HG03457 (cell line): ENCODE measurements around the gene CAMK2D.
"Not testable (repeated sequence)": the region's sequence is repeated elsewhere in the genome, so short reads cannot be mapped to it uniquely, and the experiment has no call there.

ENCODE experiments used
- ATAC-seq: cut with Tn5 transposase; IDR thresholded peaks from one replicate; pipeline ENCODE4 v1.9.1; 2021; ENCODE audit warnings: moderate number of reproducible peaks; ENCODE audit not compliant: unreplicated experiment

CAMK2D gene

DNA sequence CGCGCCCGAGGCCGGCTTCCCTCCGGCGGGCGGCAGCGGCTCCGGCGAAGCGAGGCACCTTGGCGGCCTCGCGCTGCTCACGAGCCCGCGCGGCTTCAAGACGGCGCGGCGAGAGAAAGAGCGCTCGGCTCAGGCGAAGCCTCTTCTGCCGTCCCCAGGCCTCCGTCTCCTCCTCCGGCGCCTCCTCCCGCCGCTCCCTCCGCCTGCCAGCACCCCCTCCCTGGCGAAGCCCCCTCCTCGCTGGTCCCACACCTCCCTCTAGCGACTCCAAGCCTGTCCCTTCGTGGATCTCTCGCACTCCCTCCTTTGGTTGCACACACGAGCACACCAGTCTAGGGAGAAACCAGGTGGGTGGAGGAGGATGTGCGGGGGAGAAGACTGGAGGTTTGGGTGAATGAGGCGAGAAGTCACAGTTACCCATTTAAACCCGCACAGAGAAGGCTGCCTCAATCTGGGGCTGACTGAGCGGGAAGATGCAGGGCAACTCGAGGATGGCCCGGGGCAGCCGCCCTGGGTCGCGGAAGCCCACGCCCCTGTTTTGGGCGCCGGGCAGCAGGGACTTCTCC, at the start of gene CAMK2D:
CAMK2D (minus strand) TSS at position 119 of the 566 bp plus-strand sequence. CDS start 670 bp downstream, outside the sequence.
- peak; percentile 36 for ATAC-seq

DNA sequence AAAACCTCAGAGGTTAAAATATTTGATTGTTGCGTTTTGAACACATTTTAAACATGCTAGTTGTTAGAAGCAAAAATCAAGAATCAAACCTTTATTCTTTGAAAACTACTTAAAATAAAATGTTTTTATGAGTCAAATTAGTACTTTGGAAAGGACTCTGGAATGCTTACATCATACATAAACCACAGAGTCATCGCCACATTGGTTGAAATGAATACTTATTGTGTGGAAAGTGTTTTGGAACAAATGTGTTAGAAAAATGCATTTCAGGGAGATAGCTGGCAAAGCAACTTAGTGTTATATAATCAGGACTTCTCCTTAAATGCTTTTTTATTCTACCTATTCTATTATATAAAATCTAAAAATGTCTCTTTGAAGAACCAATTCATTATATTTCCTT, 49.4 kb upstream of the CAMK2D start:
- ATAC-seq = no peak

DNA sequence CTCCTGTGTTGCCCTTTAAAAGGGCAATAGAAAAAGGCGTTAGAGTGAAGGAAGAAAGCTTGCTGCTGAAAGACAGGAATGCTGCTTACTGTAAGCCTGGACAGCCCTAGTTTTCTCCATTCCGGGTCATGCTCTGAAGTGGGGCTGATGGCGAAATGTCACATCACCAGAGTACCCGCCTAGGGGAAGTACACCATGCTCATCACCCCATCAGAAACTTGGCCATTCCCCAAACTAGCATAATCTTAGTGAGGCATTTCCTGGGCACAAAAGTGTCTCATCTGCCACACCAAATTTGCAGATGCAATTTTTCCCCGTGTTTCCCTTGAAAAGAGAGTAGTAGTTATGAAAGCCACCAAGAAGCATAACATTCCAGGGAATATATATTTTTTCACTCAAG, 47.8 kb upstream of the CAMK2D start:
- no peak for ATAC-seq

DNA sequence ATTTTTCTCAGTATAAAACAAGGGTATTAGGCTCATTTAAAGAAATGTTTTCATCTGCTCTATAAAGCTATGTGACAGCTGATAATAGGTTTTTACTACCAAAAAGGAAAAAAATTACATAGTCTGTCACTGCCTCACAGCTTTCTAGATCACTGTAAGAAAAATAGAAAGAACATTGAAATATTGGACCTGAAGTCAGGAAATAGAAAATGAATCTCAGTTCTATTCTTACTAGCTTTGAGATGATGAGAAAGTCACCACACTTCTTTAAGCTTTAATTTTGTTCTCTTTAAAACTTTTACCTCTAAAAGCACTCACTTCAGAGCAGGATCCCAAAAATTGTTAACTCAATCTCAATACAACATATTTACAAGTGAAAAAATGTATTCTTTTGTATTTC, 45.3 kb upstream of the CAMK2D start:
- ATAC-seq = no peak

DNA sequence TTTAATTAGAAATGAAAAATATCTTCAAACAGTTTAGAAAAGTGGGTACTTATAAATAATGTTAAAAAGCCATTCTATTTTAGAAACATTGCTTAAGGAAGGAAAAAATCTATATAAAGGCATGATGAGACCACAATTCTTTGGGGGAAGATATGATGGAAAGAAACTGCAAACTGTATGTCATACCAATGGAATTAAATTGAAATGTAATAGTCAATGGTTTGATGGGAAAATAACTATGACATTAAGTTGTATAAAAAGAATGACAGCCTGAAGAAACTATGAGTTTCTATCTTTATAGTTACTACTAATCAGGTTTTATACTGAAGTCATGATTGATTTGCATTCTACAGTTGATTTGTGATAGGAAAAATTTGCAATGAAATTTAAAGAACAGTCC, 40.3 kb upstream of the CAMK2D start:
- ATAC-seq = no peak

DNA sequence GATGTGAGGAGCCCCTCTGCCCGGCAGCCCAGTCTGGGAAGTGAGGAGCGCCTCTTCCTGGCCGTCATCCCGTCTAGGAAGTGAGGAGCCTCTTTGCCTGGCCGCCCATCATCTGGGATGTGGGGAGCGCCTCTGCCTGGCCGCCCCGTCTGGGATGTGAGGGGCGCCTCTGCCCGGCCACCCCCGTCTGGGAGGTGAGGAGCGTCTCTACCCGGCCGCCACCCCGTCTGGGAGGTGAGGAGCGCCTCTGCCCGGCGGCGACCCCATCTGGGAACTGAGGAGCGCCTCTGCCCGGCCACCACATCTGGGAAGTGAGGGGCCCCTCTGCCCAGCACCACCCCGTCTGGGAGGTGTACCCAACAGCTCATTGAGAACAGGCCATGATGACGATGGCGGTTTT, 34.8 kb upstream of the CAMK2D start:
- not testable (repeated sequence) for ATAC-seq

DNA sequence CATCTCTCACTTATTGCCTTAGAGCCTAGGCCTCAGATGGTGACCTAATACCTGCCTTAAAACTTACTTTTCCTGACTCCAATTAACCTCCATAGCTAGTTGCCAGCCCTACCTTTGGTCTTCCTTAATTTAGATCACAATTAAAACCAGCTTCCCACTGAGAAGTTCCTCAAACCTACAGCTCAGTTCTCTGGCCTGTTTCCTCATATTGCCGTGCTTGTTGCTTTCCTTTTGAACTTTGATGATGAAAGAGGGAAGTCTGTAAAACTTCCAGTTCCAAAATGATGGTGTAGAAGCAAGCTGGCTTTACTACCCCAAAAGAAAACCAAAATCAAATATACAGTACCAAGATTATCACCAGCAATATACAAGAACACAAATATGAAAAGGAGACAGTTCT, 28.9 kb upstream of the CAMK2D start:
- ATAC-seq = no peak

DNA sequence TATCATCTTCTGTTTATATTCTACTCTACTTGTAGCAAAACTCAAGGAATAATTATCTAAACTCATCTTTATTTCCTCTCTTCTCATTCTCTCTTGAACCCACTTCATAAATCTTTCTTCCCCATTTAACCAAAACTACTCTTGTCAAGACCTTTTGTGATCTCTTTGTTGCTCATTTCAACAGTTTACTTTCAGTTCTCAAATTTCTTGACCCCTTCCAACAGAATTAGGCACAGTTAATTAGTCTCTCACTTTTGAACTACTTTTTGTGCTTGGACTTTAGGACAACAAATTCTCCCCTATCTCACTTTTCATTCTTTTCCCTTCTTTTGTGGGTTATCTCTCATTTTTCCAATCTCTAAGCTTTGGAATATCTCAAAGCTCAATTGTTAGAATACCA, 27.4 kb upstream of the CAMK2D start:
- no peak for ATAC-seq

DNA sequence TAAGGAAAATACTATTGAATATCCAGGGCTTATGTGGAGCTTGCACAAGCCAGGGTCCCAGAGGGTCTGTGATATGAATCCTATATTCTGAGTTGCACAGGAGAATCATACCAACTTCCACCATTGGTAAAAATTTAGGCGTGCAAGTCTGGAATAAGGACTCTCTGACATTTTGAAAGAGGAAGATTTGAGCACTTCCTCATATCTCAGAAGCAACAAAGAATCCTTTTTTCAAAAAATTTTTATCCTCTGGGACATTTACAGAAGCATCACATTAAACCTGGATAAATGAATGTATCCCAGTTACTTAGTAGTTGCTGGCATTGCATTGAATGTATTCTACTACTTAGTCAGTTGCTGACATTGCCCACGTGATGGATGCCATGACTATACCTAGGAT, 24.2 kb upstream of the CAMK2D start:
- no peak for ATAC-seq

DNA sequence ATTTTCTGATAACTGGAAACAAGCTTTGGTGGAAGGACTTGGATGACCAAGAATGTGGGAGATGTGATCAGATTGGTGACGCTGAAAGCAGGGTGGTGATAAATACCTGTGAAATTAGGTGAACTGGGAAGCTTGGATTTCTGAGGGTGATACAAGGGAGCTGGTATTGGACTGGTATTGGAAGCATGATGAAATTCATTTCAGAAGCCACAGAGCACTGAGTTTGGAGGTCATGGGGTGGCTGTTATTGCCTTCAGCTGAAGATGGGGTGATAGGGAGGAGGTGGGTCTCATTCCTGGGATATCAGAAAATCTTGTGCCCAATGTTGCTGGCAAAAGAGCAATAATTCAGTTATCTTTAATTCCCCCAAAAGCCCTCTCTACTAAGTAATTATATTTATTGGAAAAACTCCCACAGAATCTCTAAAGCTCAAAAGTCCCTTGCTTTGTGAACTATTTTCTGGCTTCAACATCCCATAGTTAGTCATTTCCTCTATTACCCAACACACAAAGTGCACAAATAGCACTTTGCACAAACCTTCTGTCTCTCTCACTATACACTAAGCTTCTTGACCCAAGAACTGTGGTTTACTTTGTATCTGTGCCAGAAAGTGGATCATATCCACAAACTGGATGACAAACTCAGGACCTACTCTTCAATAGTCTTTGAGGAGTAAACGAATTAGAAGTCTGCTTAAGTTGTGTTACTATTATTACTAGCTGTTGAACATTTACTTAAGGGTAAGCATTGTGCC, 23.1 kb upstream of the CAMK2D start:
- ATAC-seq = no peak

DNA sequence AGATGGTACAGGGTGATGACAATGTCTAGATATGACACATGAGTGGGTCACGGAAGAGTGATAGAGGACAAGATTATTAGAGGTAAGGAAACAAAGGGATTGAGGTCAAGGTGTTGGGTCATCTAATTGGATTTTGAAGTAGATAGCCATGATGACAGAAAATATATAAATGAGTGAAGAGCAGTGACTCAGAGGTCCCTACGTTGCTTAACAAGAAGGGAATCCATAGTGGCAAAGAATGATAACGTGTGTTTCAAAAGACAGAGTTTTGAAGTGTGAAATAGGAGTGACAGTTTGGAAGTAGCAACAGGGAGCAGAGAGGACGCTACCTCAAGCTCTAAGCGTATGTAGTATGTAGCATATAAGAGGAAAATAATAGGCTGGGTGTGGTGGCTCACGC, 22.2 kb upstream of the CAMK2D start:
- ATAC-seq = no peak

DNA sequence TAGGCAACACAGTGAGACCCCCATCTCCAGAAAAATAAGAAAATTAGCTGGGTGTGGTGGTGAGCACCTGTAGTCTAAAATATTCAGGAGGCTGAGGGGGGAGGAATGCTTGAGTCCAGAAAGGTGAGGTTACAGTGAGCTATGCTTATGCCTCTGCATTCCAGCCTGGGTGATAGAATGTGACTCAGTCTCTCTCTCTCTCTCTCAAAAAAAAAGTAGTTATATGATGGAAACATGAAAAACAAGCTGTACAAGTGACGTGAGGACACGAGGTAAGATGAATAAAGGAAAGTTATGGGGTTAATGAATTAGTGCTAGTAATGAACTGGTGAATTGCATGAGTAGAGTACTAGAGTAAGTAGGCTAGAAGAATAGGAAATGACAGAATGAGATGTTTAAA, 21.8 kb upstream of the CAMK2D start:
- ATAC-seq = no peak

DNA sequence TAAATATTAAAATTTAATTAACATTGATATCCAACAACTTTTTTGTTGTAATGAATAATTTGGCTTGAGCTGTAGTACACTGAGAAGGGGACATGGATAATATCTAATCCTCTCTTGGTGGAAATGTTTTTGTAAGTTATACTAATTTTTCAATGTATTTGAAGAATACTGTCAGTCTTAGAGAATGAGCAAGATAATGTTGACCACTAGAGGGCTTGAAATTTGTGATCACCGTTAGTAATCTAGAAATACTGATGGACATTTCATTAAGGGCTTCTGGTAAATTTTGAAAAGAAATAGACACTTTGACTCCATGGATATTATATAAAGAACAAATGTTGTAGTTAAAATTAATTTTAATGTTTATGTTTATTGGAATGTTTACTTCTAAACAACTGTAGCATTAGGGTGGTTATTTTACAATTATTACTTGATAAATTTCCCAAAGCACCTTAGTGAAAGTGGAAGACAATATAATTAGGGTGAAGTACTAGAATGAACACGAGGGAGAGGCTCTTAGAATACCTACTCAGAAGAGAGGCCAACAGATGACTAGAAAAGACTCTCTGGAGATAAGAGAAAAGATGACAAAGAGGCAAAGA, 20.0 kb upstream of the CAMK2D start:
- no peak for ATAC-seq

DNA sequence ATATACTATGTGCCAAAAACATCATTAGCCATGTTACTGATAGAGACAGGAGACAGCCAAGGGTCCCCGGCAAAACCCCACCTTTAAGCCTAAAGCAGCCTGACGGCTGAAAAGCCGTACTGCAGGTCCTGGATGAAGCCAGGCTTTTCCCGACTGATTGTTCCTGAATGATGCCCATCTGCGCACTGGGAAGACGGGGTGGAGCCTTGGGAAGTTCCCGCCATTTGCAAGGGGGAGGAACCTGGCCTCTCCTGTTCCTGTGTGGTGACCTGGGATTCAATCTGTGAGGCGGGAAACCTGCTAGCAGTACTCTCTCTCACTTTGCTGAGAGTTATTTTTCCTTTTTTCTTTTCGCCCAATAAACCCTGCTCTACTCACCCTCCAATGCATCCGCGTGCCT, 15.1 kb upstream of the CAMK2D start:
- ATAC-seq = no peak

DNA sequence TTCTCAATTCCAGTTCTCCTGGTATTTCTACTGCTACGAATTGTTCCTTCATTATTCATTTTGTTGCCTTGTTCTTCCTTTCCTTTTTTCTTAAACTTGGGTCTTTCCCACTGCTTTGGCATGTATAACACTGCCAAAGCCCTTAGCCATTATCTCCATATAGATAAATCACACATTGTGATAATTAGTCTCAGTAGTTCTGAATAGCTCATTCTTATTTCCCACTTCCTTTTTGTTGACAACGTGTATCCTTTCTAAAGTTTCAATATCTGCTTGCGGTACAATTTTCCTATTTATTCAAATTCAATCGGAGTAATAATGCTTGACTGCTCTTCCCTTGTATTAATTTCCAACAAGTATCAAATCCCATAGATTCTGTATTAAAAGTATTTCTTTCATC, 14.5 kb upstream of the CAMK2D start:
- ATAC-seq = no peak

DNA sequence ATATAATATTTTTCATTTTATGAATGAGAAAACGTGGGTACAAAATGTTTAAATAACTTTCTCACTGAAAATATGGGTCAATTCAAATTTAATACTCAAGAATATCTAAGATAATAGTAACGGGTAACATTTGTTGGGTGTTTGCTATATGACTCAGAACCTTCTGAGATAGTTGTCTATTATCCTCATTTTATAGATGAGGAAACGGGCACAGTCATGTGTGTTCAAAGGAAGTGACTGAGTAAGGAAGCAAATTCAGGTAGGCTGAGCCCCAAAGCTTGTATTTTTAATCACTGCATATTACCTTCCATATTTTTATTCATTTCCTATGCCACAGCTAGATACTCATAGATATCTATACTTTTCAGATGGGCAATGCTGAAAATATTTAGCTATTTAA, 12.2 kb upstream of the CAMK2D start:
- ATAC-seq = no peak

DNA sequence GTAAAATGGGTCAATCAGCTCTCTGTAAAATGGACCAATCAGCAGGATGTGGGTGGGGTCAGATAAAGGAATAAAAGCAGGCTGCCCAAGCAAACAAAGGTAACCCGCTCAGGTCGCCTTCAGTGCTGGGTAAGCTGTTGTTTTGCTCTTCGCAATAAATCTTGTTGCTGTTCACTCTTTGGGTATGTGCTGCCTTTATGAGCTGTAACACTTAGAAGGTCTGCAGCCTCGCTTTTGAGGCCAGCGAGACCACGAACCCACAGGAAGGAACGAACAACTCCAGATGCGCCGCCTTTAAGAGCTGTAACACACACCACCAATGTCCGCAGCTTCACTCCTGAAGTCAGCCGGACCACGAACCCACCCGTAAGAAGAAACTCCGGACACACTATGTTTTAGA, 11.5 kb upstream of the CAMK2D start:
- ATAC-seq = no peak

DNA sequence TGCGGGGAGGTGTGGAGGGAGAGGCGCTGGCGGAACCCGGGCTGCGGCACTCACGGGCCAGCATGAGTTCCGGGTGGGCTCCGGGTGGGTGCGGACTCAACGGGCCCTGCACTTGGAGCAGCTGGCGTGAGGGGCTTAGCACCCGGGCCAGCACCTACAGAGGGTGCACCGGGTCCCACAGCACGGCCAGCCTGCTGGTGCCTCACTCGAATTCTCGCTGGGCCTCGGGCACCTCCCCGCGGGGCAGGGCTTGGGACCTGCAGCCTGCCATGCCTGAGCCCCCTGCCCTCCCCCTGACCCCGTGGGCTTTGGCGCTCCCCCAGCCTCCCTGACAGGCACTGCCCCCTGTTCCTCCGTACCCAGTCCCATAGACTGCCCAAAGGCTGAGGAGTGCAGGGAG, 10.8 kb upstream of the CAMK2D start:
- ATAC-seq = no peak

DNA sequence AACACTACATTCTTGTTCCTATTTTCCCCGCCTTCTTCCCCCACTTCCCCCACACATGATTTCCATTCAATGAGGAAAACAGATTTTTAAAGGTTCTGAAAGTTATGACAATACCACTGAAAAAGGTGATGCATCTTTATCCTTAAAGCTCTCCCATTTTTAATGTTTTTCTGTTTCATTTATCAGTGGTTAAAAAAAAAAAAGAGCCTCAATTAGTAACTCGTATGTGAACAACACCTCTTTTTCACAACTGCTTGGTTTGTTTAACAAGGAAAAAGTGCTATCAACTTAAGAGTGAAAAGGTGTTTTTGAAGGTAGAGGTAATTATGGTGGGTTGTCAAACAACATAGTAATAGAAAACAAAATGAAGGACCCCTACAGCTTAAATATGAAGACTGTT, 8.2 kb upstream of the CAMK2D start:
- ATAC-seq = no peak

DNA sequence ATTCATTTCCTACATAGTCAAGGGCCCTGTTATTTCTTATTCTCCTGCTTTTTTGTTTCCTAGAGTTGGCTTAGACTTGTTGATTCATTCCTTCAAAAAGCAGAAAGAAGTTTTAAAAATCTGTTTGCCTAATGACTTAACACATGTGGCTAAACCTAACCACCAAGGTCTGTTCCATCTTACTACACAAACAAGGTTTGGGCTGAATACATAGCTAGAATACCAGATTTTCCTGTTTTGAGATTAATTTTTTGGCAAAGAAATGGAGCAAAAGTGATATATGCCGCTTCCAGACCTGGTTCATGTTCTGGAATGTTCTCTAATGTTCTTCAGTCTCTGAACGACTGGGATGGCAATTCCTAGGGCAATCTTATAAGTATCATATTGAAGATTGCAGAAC, 7.4 kb upstream of the CAMK2D start:
- ATAC-seq = no peak

DNA sequence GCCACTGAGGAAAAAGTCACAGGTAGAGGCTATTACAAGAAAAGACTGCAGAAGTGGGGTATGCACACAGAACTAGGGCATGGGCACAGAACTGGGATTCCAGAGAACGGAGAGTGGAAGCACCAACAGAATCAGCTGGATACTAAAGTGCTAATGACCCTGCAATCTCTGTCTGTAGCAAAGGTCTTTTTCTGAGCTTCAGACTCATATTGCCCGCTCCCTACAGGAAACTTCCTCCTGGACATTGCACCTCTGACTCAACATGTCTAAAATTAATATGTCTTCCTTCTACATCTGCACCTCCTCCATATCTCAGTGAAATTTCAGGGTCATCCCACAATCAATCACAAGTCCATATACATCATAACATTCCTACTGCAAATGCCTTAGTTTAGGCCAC, 5.3 kb upstream of the CAMK2D start:
- no peak for ATAC-seq

DNA sequence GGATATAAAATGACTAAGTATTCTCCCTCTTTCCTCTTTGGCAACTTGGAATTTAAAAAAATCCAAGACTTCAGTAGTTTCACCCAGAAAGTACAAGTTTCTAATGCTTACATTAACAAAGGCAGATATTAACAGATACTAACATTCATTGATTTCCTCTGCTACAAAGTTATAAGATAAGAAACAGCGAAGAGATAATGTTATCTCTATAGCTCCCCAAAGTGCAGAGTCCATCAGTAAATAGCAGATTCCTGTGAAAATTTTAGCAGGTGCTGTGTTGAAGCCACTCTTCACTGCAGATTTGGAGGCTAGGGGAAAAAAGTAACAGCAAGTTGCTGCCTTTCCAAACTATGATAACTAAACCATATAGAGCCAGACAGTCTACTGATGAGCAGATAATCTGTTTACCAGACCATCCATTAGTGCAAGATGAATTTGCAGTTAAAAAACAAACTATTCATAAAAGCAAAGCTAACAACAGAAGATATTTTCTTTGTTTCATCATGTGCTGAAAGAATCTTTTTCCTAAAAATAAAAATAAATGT, 3.3 kb upstream of the CAMK2D start:
- ATAC-seq = no peak
